BJ (cell line): ENCODE measurements around the gene PNPLA2. TPM values are rescaled to one million over a fixed set of nuclear protein-coding genes. Genes with fewer than 3 reads are reported as not detected.

ENCODE experiments used
- CTCF ChIA-PET: fragments of 350-600 bp; formaldehyde crosslinking; extraction: SDS; loops from one replicate; lab custom pipeline; 2021; ENCODE audit warnings: antibody characterized with exemption, inconsistent platforms; lab: Yijun Ruan, JAX
- POLR2A ChIA-PET: fragments of 300-600 bp; sonication (Branson Sonifier 250); formaldehyde crosslinking; extraction: SDS; loops from one replicate; lab custom pipeline; 2021; ENCODE audit warnings: antibody characterized with exemption; lab: Charles Lee
- DNase-seq: peaks from one replicate; pipeline ENCODE4 v3.0.0-alpha.2; 2011; ENCODE audit warnings: low read depth
- H3K27me3 ChIP-seq: 2 replicates; pipeline ENCODE4 v1.6.0; 2011; ENCODE audit warnings: low read length; ENCODE audit not compliant: control insufficient read depth, insufficient read depth
- H3K36me3 ChIP-seq: 2 replicates; pipeline ENCODE4 v1.5.1; 2011; ENCODE audit warnings: low read length; ENCODE audit not compliant: control insufficient read depth, insufficient read depth
- H3K4me3 ChIP-seq: 2 replicates; pipeline ENCODE4 v1.5.1; 2011; ENCODE audit warnings: low read depth, mild to moderate bottlenecking, control low read depth, low read length
- polyA plus RNA-seq: library from polyadenylated mRNA; depleted of rRNA; stranded (reverse); fragments of >200 nt; gene quantifications from 2 replicates; pipeline ENCODE4 v1.2.3, GENCODE V29; 2011
- TF ChIP-seq, protein P1 (sequence below): IDR thresholded peaks from 2 replicates; pipeline ENCODE4 v1.5.1; 2011; ENCODE audit warnings: low read depth, mild to moderate bottlenecking, control low read depth, inconsistent platforms, low read length, moderate library complexity; ENCODE audit not compliant: insufficient read depth

Gene PNPLA2
- polyA plus RNA-seq, 1 experiment, result 53.1 TPM

GRCh38 chr11:820655-821511 lies 2.2 kb downstream of the PNPLA2 start:
- CTCF ChIA-PET, result no interaction called here
- Histone ChIP-seq H3K36me3 (peaks cover 30% of the 10 kb centered on the region), H3K4me3 (peak overlapping the region; percentile 83), H3K27me3 (no peaks in the 10 kb centered on the region)
- no peak for DNase-seq
- POLR2A ChIA-PET, result interaction anchor here (0.6 to 2.1 kb wide), 2 partner anchors 12 to 25 kb away, joined by 4 to 24 read pairs; partner anchors contain the start of gene RPLP2
- TF ChIP-seq, protein P1, sequence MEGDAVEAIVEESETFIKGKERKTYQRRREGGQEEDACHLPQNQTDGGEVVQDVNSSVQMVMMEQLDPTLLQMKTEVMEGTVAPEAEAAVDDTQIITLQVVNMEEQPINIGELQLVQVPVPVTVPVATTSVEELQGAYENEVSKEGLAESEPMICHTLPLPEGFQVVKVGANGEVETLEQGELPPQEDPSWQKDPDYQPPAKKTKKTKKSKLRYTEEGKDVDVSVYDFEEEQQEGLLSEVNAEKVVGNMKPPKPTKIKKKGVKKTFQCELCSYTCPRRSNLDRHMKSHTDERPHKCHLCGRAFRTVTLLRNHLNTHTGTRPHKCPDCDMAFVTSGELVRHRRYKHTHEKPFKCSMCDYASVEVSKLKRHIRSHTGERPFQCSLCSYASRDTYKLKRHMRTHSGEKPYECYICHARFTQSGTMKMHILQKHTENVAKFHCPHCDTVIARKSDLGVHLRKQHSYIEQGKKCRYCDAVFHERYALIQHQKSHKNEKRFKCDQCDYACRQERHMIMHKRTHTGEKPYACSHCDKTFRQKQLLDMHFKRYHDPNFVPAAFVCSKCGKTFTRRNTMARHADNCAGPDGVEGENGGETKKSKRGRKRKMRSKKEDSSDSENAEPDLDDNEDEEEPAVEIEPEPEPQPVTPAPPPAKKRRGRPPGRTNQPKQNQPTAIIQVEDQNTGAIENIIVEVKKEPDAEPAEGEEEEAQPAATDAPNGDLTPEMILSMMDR, result no peak

DNA sequence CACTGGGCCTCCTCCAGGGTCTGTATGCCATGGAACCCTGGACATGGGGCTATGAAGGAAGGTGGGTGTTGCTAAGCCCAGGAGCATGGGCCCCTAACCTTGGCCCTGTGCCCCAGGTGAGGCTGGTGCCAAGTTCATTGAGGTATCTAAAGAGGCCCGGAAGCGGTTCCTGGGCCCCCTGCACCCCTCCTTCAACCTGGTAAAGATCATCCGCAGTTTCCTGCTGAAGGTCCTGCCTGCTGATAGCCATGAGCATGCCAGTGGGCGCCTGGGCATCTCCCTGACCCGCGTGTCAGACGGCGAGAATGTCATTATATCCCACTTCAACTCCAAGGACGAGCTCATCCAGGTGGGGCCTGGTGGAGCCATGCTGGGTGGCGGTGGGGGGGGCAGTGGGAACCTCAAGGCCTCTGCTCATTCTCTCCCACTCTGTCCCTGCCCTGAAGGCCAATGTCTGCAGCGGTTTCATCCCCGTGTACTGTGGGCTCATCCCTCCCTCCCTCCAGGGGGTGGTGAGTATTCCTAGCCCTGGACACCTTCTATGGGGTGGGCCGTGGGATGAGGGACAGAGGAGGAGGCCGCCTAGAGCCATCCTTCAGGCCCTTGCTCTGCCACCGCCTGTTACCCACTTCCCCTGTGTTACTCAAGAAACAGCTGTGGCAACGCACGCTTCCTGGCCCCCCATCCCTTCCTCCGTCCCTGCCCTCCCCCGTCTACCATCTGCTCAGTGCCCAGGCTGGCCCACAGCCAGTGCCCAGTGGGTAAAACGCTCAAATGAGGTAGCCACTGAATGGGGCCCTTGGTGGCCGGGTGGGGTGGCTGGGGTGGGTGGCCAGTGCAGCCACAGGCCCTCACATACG lies 3.0 kb downstream of the PNPLA2 start:
- CTCF ChIA-PET, result interaction anchor here (0.8 kb wide), 1 partner anchor 230 kb away, joined by 3 read pairs; no protein-coding TSS in a partner anchor
- POLR2A ChIA-PET, result interaction anchor here (0.5 kb wide), 1 partner anchor 35 kb away, joined by 3 read pairs; no protein-coding TSS in a partner anchor
- H3K27me3 ChIP-seq, result no peaks in the 10 kb centered on the region
- TF ChIP-seq, protein P1, result no peak
- peaks cover 30% of the 10 kb centered on the region for H3K36me3 ChIP-seq
- peak overlapping the region; percentile 83; the same call in 1 of the 2 replicates for H3K4me3 ChIP-seq
- no peak for DNase-seq

DNA sequence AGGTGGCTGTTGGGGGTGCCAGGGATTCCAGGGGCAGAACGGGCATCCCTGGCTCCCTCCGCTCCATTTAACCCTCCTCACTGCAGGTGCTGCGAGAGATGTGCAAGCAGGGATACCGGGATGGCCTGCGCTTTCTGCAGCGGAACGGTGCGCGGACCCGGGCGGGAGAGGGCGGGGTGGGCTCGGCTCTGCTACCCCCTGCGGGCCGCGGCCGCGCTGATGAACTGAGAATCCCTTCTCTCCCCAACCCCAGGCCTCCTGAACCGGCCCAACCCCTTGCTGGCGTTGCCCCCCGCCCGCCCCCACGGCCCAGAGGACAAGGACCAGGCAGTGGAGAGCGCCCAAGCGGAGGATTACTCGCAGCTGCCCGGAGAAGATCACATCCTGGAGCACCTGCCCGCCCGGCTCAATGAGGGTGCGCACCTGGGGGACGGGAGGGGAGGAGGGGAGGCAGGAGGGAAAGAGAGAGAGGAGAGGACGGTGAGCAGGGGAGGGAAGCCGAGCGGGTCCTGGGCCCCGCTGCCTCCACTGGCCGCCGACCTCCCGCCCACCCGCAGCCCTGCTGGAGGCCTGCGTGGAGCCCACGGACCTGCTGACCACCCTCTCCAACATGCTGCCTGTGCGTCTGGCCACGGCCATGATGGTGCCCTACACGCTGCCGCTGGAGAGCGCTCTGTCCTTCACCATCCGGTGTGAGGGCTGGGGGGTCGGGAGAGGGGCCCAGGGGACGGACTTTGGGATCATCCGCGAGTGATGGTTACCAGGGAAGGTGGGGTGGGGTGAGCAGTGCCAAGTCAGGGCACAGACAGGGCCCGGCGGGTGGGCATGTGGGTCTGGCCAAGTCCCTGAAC lies 5.0 kb downstream of the PNPLA2 start:
- H3K27me3 ChIP-seq, result no peaks in the 10 kb centered on the region
- peaks cover 30% of the 10 kb centered on the region for H3K36me3 ChIP-seq
- H3K4me3 ChIP-seq, result no peak overlapping the region
- no peak for DNase-seq
- TF ChIP-seq, protein P1, result no peak
- ChIA-PET POLR2A (no interaction called here), CTCF (interaction anchor here (0.8 kb wide), 1 partner anchor 9 kb away, joined by 4 read pairs; no protein-coding TSS in a partner anchor)

GRCh38 chr11:824292-824880 lies 5.7 kb downstream of the PNPLA2 start:
- ChIA-PET POLR2A (no interaction called here), CTCF (no interaction called here)
- peaks cover 30% of the 10 kb centered on the region for H3K36me3 ChIP-seq
- no peak overlapping the region for H3K4me3 ChIP-seq
- H3K27me3 ChIP-seq, result no peaks in the 10 kb centered on the region
- no peak for DNase-seq
- TF ChIP-seq, protein P1, result no peak
